ENCODE data around the gene XRCC1. TPM values are rescaled to one million over a fixed set of nuclear protein-coding genes. Genes with fewer than 3 reads are reported as not detected.

Gene XRCC1
- total RNA-seq, 2 experiments from 2014 or later, result 27.2 to 35.9 TPM

DNA sequence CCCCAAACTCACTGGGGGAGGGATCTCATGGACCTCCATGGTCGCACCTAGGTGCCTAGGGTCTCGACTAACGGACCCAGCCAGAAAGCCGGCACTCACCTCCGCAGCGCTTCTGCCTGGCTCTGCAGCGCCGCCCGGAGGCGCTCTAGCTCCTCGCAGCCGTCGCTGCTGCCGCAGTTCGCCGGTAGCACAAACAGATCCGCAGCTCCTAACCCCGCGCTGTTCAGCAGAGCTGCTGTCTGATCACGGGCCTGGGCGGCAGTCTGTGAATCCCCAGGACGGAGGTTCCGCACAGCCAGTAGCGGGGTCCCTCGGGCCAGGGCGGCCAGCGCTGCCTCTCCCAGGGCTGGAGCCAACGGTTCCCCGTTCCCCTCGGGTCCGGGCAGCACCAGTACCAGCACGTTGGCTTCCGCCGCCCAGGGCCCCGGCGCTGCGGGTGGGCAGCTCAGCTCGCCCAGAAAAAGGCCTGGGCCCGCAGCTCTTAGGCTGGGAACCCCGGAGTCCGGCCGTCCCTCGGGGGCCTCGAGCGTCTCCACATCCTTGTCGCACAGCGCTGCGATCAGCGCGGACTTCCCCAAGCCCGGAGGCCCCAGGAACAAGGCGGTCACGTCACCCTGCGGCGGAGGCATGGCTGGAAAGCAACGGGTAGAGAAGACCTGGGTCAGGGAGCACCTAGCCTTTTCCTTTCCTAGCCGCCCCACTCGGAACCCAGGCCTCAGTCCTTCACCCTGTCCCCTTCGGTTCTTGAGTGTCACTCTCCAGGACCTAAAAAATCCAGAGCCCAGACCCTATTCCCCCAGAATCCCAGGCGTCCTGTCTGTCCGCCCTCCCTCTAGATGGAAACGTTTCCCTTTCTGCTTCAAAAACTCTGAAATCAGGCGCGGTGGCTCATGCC lies 19.6 kb upstream of the XRCC1 start:
- Histone ChIP-seq H2AFZ (ENCODE audit: low read length) (peak overlapping the region; percentile 29; the same call in 1 of the 2 replicates), H3K4me2 (ENCODE audit: low read length) (peak overlapping the region; percentile 79), H3K9me2 (ENCODE audit: insufficient read depth, low read length) (no peaks in the 10 kb centered on the region), H3K27ac (ENCODE audit: low read depth, low read length, poor library complexity, severe bottlenecking) (peak overlapping the region; percentile 26), H3K4me3 (ENCODE audit: low read depth, low read length, poor library complexity, severe bottlenecking) (peak overlapping the region; percentile 86), H3K79me2 (ENCODE audit: insufficient read depth, low read depth, low read length) (peaks cover 32% of the 10 kb centered on the region), H3K36me3 (ENCODE audit: insufficient read depth, low read length) (peaks cover 26% of the 10 kb centered on the region), H4K20me1 (ENCODE audit: insufficient read depth, low read length) (no peaks in the 10 kb centered on the region; the same call in 1 of the 2 replicates), H3K9me3 (ENCODE audit: low read length) (no peaks in the 10 kb centered on the region), H3K4me1 (ENCODE audit: insufficient read depth, low read length, poor library complexity, severe bottlenecking) (peaks cover 16% of the 10 kb centered on the region)
- TF ChIP-seq, protein P1, sequence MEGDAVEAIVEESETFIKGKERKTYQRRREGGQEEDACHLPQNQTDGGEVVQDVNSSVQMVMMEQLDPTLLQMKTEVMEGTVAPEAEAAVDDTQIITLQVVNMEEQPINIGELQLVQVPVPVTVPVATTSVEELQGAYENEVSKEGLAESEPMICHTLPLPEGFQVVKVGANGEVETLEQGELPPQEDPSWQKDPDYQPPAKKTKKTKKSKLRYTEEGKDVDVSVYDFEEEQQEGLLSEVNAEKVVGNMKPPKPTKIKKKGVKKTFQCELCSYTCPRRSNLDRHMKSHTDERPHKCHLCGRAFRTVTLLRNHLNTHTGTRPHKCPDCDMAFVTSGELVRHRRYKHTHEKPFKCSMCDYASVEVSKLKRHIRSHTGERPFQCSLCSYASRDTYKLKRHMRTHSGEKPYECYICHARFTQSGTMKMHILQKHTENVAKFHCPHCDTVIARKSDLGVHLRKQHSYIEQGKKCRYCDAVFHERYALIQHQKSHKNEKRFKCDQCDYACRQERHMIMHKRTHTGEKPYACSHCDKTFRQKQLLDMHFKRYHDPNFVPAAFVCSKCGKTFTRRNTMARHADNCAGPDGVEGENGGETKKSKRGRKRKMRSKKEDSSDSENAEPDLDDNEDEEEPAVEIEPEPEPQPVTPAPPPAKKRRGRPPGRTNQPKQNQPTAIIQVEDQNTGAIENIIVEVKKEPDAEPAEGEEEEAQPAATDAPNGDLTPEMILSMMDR (conservative IDR thresholded peaks at IDR 0.05; ENCODE audit: low read length), result peak; percentile 85
- no peak for TF ChIP-seq EZH2phosphoT487 (IDR thresholded peaks at IDR 0.05; ENCODE audit: borderline replicate concordance, low read depth, low read length)
- intact Hi-C loops (cut with micrococcal nuclease; ENCODE audit: unreplicated experiment), result loop anchor here (10.0 kb wide), 2 partner anchors 60 to 150 kb away; partner anchors contain the start of gene ZNF575
- POLR2A ChIA-PET, result interaction anchor here (0.5 to 1.0 kb wide), 3 partner anchors 20 to 40 kb away, joined by 3 to 4 read pairs (median 3); partner anchors contain the start of gene XRCC1
- CTCF ChIA-PET (ENCODE audit: unreplicated experiment), result interaction anchor here (0.5 to 1.1 kb wide), 5 partner anchors 39 to 90 kb away, joined by 3 to 6 read pairs (median 3); no protein-coding TSS in a partner anchor
- BruUV-seq (replicated peaks), result no TSS peak
- DNase-seq (ENCODE audit: low spot score), result peak; percentile 81

DNA sequence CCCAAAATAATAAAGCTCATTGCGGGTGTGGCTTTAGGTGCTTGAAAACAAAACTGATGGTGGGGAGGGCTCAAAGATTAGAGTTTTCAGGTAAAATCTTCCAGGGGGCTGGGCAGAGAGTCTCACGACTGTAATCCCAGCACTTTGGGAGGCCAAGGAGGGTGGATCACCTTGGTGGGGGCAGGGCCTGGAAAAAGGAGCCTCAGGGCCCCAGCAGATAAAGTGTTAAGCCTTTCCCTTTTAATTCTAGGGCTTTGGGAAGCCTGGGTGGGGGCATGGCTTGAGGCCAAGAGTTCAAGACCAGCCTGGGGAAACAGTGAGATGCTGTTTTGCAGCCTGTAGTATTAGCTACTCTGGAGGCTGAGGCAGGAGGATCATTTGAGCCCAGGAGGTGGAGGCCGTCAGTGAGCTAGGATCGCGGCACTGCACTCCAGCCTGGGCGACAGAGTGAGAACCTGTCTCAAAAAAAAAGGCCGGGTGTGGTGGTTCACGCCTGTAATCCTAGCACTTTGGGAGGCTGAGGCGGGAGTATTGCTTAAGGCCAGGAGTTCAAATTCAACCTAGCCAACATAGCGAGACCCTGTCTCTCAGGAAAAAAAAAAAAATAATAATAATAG lies 18.9 kb upstream of the XRCC1 start:
- Histone ChIP-seq H2AFZ (ENCODE audit: low read length) (no peak overlapping the region), H3K4me1 (ENCODE audit: insufficient read depth, low read length, poor library complexity, severe bottlenecking) (peaks cover 20% of the 10 kb centered on the region), H4K20me1 (ENCODE audit: insufficient read depth, low read length) (no peaks in the 10 kb centered on the region; the same call in 1 of the 2 replicates), H3K79me2 (ENCODE audit: insufficient read depth, low read depth, low read length) (peaks cover 29% of the 10 kb centered on the region), H3K9me2 (ENCODE audit: insufficient read depth, low read length) (no peaks in the 10 kb centered on the region), H3K4me3 (ENCODE audit: low read depth, low read length, poor library complexity, severe bottlenecking) (peak overlapping the region; percentile 86), H3K27ac (ENCODE audit: low read depth, low read length, poor library complexity, severe bottlenecking) (no peak overlapping the region), H3K9me3 (ENCODE audit: low read length) (no peaks in the 10 kb centered on the region), H3K36me3 (ENCODE audit: insufficient read depth, low read length) (peaks cover 18% of the 10 kb centered on the region), H3K4me2 (ENCODE audit: low read length) (peak overlapping the region; percentile 79; the same call in 1 of the 2 replicates)
- BruUV-seq (replicated peaks), result no TSS peak
- TF ChIP-seq EZH2phosphoT487 (IDR thresholded peaks at IDR 0.05; ENCODE audit: borderline replicate concordance, low read depth, low read length), result no peak
- TF ChIP-seq, protein P1 (conservative IDR thresholded peaks at IDR 0.05; ENCODE audit: low read length), result no peak
- no peak for DNase-seq (ENCODE audit: low spot score)
- ChIA-PET POLR2A (interaction anchor here (0.5 to 1.0 kb wide), 3 partner anchors 19 to 39 kb away, joined by 3 to 4 read pairs (median 3); partner anchors contain the start of gene XRCC1), CTCF (ENCODE audit: unreplicated experiment) (interaction anchor here (0.5 to 1.0 kb wide), 4 partner anchors 39 to 89 kb away, joined by 3 to 6 read pairs (median 4); no protein-coding TSS in a partner anchor)
- intact Hi-C loops (cut with micrococcal nuclease; ENCODE audit: unreplicated experiment), result loop anchor here (10.0 kb wide), 2 partner anchors 59 to 149 kb away; partner anchors contain the start of gene ZNF575

Data from OCI-LY7 (cell line).